Measurements from ENCODE around the gene ANKZF1. TPM values are rescaled to one million over a fixed set of nuclear protein-coding genes. Genes with fewer than 3 reads are reported as not detected.

Gene ANKZF1
- total RNA-seq, 2 experiments from 2014 or later, result 140 to 166 TPM

DNA sequence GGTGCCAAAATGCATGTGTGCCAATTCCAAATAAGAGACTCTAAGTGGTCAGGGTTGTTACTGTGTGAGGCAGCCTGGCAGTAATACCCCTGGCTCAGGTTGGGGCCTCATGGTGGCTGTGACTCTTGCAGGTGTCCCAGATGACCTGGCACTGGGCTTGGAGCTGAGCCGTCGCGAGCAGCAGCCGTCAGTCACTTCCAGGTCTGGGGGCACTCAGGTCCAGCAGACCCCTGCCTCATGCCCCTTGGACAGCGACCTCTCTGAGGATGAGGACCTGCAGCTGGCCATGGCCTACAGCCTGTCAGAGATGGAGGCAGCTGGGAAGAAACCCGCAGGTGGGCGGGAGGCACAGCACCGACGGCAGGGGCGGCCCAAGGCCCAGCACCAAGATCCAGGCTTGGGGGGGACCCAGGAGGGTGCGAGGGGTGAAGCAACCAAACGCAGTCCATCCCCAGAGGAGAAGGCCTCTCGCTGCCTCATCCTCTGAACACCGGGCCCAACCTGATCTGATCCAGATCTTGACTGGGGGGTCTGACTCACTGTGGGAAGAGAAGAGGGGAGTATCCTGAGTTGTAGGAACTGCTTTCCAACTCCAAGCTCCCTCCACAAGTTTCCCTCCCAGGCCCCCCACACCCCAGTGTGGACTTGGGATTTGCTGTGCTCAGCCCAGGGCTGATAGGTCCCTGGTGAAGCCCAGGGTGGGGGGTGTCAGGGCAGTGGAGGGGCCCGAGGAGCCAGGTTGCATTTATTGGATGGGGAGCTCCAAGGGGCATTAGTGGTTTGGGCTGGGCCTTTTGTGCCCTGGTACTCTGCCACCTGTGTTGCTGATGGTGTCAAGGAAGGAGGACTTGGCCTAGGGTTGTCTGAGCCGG lies 55.1 kb downstream of the ANKZF1 start:
- H3K4me1 Mint-ChIP-seq, result peaks cover 18% of the 10 kb centered on the region

DNA sequence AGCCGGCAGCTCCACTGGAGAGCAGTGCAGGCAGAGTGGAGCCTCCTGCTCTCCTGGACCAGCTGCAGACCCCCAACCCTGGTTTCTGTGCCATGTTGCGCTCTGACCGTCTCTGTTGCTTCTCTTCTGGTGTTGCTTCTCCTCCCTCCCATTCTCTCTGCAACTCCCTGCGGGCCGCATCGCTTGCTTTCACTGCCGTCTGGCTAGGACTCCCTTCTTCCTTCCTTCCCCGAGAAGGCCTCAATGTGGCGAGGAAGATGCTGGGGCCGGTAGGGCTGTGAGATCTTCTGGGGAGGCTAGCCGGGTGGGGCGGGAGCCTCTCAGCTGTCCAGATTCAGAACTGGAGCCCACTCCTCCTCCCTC lies 55.7 kb downstream of the ANKZF1 start:
- POLR2A ChIA-PET, result no interaction called here
- H3K4me3 Mint-ChIP-seq, result no peak overlapping the region

More for the DNA sequence above, 55.1 kb downstream of the ANKZF1 start:
- peaks cover 17% of the 10 kb centered on the region for H3K36me3 Mint-ChIP-seq (ENCODE audit: low read depth)
- intact Hi-C loops (cut with DNase I, micrococcal nuclease), result no loop called here
- no peak for ATAC-seq
- H3K27ac Mint-ChIP-seq, result no peak overlapping the region
- H3K9me3 Mint-ChIP-seq (ENCODE audit: low read depth), result no peaks in the 10 kb centered on the region
- ChIA-PET CTCF (interaction anchor here (15.5 kb wide), 1 partner anchor 11 kb away, joined by 257 read pairs; no protein-coding TSS in a partner anchor), POLR2A (no interaction called here)
- no peak for DNase-seq
- no peak overlapping the region for H3K4me3 Mint-ChIP-seq
- H3K27me3 Mint-ChIP-seq, result no peaks in the 10 kb centered on the region

DNA sequence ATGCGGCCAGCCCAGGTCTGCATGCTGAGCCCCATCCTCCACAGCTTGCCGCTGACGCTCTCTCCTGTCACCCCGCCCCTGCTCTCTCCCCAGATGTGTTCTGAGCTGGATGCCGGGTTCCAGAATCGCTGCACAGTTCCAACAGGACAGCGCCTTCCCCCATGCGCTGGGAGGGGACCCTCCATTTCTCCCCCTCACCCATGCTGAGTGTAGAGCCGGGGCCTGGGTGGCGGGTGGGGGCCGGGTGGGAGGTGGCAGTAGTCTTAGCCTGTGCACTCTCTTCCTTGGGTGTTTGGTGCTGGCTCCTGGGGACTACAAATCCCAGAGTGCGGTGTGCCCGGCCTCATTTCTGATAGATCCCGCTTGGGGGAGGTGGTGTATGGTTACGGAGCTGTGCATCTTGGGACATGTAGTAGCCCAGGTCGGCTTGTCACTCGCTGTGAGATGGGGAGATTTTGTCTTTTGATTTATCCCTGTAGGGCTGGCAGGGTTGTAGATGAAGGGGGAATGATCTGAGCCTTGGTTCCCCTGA lies 56.4 kb downstream of the ANKZF1 start:
- Mint-ChIP-seq H3K36me3 (ENCODE audit: low read depth) (peaks cover 10% of the 10 kb centered on the region), H3K9me3 (ENCODE audit: low read depth) (no peaks in the 10 kb centered on the region), H3K4me1 (peaks cover 6% of the 10 kb centered on the region), H3K27ac (peak overlapping the region; percentile 70), H3K27me3 (no peaks in the 10 kb centered on the region), H3K4me3 (no peak overlapping the region)
- DNase-seq (no peak), ATAC-seq (no peak)
- intact Hi-C loops (cut with DNase I, micrococcal nuclease), result no loop called here
- ChIA-PET POLR2A (no interaction called here), CTCF (interaction anchor here (0.6 to 15.5 kb wide), 3 partner anchors 10 to 224 kb away, joined by 3 to 257 read pairs (median 4); no protein-coding TSS in a partner anchor)

More for the DNA sequence above, 55.7 kb downstream of the ANKZF1 start:
- no peaks in the 10 kb centered on the region for H3K9me3 Mint-ChIP-seq (ENCODE audit: low read depth)
- no peak for DNase-seq
- intact Hi-C loops (cut with DNase I, micrococcal nuclease), result no loop called here
- CTCF ChIA-PET, result interaction anchor here (15.5 kb wide), 1 partner anchor 10 kb away, joined by 257 read pairs; no protein-coding TSS in a partner anchor
- H3K27ac Mint-ChIP-seq, result no peak overlapping the region
- ATAC-seq, result no peak
- no peaks in the 10 kb centered on the region for H3K27me3 Mint-ChIP-seq
- peaks cover 14% of the 10 kb centered on the region for H3K36me3 Mint-ChIP-seq (ENCODE audit: low read depth)
- peaks cover 12% of the 10 kb centered on the region for H3K4me1 Mint-ChIP-seq

Other genes starting within 250 kb of the ANKZF1 start
- not detected for gene FEV, start 244.6 kb upstream of the ANKZF1 start, total RNA-seq
- not detected for gene CRYBA2, start 236.4 kb upstream of the ANKZF1 start, total RNA-seq
- not detected for gene CFAP65, start 188.3 kb upstream of the ANKZF1 start, total RNA-seq
- gene IHH, start 168.9 kb upstream of the ANKZF1 start, total RNA-seq, result under 1 TPM in 1 of 2 experiments, not detected in 1; 0.12 TPM
- gene NHEJ1, start 69.0 kb upstream of the ANKZF1 start, total RNA-seq, result 10 to 100 TPM; 20.7 to 23.8 TPM
- 1 to 10 TPM; 1.2 to 1.9 TPM for gene SLC23A3, start 59.8 kb upstream of the ANKZF1 start, total RNA-seq
- gene CNPPD1, start 52.9 kb upstream of the ANKZF1 start, total RNA-seq, result 10 to 100 TPM; 38.7 to 41.4 TPM
- gene RETREG2, start 51.5 kb upstream of the ANKZF1 start, total RNA-seq, result 10 to 100 TPM; 58.8 to 70.1 TPM
- gene ZFAND2B, start 23.0 kb upstream of the ANKZF1 start, total RNA-seq, result 10 to 100 TPM; 21.5 to 27.6 TPM
- gene ABCB6, start 10.8 kb upstream of the ANKZF1 start, total RNA-seq, result 10 to 100 TPM; 18.2 to 21.9 TPM
- 10 to 100 TPM; 43.5 to 45.6 TPM for gene ATG9A, start 170 bp upstream of the ANKZF1 start, total RNA-seq
- 1 to 10 TPM; 2.7 to 4.2 TPM for gene GLB1L, start 15.6 kb downstream of the ANKZF1 start, total RNA-seq
- gene STK16, start 15.7 kb downstream of the ANKZF1 start, total RNA-seq, result 10 to 100 TPM; 34.3 to 35.4 TPM
- gene TUBA4B, start 23.4 kb downstream of the ANKZF1 start, total RNA-seq, result not detected
- 100 to 1,000 TPM; 210 to 369 TPM for gene TUBA4A, start 24.1 kb downstream of the ANKZF1 start, total RNA-seq
- gene DNAJB2, start 49.6 kb downstream of the ANKZF1 start, total RNA-seq, result 10 to 100 TPM; 51.8 to 62.8 TPM
- gene PTPRN, start 79.6 kb downstream of the ANKZF1 start, total RNA-seq, result under 1 TPM; 0.30 to 0.43 TPM
- not detected for gene RESP18, start 102.9 kb downstream of the ANKZF1 start, total RNA-seq
- gene DNPEP, start 158.1 kb downstream of the ANKZF1 start, total RNA-seq, result 10 to 100 TPM; 81.0 to 93.1 TPM
- gene DES, start 188.6 kb downstream of the ANKZF1 start, total RNA-seq, result not detected
- 1 to 10 TPM in 1 of 2 experiments, under 1 TPM in 1; 0.89 to 1.4 TPM for gene SPEG, start 205.0 kb downstream of the ANKZF1 start, total RNA-seq